Cardiac muscle cell (in vitro differentiated cells and primary cell): Measurements from ENCODE around the gene HEATR3. TPM values are rescaled to one million over a fixed set of nuclear protein-coding genes. Genes with fewer than 3 reads are reported as not detected.

Source experiments
- DNase-seq, 2 donors: peaks; one replicate each; pipeline versions ENCODE4 v3.0.0 to v3.0.0-alpha.2; 2010 to 2017; ENCODE audit warnings: low read depth in 1 of 2, low spot score in 1 of 2
- H3K27ac ChIP-seq: fragments of 200-600 bp; sonication (generic); 2 replicates; pipeline ENCODE4 v1.5.1; 2016
- H3K27me3 ChIP-seq: fragments of 200-600 bp; sonication (generic); 2 replicates; pipeline ENCODE4 v1.6.0; 2016; ENCODE audit warnings: control low read depth
- H3K36me3 ChIP-seq: fragments of 200-600 bp; sonication (generic); 2 replicates; pipeline ENCODE4 v1.5.1; 2016; ENCODE audit warnings: control low read depth
- H3K4me1 ChIP-seq: fragments of 200-600 bp; sonication (generic); 2 replicates; pipeline ENCODE4 v1.8.1; 2017; ENCODE audit warnings: low read depth, mild to moderate bottlenecking, mixed run types
- H3K4me3 ChIP-seq: fragments of 200-600 bp; sonication (generic); 2 replicates; pipeline ENCODE4 v1.5.1; 2016; ENCODE audit warnings: mild to moderate bottlenecking
- H3K9me3 ChIP-seq: fragments of 200-600 bp; sonication (generic); 2 replicates; pipeline ENCODE4 v1.5.1; 2017; ENCODE audit warnings: low read depth, mild to moderate bottlenecking, control low read depth
- polyA plus RNA-seq: library from polyadenylated mRNA; unstranded; fragments of >200 nt; fragmentation: Nextera tagmentation; extraction: Ambion mirVana; gene quantifications from 2 replicates; pipeline ENCODE4 v1.2.1, GENCODE V29; 2016
- total RNA-seq: library from RNA; depleted of rRNA; stranded (reverse); fragments of >200 nt; gene quantifications from 2 replicates; pipeline ENCODE4 v1.2.3, GENCODE V29; 2016
- TF ChIP-seq, protein P1 (sequence below): IDR thresholded peaks from 2 replicates; pipeline ENCODE4 v1.5.1; 2012; ENCODE audit warnings: low read depth, mild to moderate bottlenecking, low read length

The HEATR3 gene
- total and polyA plus RNA-seq, 2 experiments from 2014 or later, result 10.7 to 23.9 TPM

- DNase-seq, result peak in 1 of 2 donors; percentile 72
- Histone ChIP-seq H3K9me3 (no peaks in the 10 kb centered on the region), H3K27ac (no peak overlapping the region), H3K4me3 (no peak overlapping the region), H3K36me3 (peaks cover 9% of the 10 kb centered on the region), H3K27me3 (no peaks in the 10 kb centered on the region), H3K4me1 (no peaks in the 10 kb centered on the region)
- TF ChIP-seq, protein P1, sequence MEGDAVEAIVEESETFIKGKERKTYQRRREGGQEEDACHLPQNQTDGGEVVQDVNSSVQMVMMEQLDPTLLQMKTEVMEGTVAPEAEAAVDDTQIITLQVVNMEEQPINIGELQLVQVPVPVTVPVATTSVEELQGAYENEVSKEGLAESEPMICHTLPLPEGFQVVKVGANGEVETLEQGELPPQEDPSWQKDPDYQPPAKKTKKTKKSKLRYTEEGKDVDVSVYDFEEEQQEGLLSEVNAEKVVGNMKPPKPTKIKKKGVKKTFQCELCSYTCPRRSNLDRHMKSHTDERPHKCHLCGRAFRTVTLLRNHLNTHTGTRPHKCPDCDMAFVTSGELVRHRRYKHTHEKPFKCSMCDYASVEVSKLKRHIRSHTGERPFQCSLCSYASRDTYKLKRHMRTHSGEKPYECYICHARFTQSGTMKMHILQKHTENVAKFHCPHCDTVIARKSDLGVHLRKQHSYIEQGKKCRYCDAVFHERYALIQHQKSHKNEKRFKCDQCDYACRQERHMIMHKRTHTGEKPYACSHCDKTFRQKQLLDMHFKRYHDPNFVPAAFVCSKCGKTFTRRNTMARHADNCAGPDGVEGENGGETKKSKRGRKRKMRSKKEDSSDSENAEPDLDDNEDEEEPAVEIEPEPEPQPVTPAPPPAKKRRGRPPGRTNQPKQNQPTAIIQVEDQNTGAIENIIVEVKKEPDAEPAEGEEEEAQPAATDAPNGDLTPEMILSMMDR, result no peak
Measured at GRCh38 chr16:50037662-50038220, 28.0 kb upstream of the HEATR3 start.

DNA sequence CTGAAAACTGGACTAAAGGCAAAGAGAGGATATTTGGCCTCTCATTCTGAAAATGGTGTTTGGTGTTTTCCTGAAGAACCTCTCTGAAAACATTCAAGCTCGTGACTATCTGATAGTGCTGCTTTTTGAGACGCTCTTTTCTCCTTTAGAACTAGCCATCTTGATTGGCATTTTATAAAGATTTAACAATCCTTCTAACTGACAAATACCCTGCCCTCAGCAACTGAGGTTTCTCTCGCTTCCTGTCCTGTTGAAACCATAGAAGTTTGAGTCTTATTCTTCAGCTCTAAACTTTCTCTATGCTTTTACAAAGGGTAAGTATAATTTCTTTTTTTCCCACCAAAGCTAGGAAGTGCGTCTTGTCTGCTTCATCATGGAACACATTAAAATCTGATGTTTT lies 27.5 kb upstream of the HEATR3 start:
- no peak overlapping the region for H3K4me3 ChIP-seq
- H3K9me3 ChIP-seq, result no peaks in the 10 kb centered on the region
- H3K36me3 ChIP-seq, result peaks cover 9% of the 10 kb centered on the region
- H3K27me3 ChIP-seq, result no peaks in the 10 kb centered on the region
- TF ChIP-seq, protein P1, result no peak
- no peak overlapping the region for H3K27ac ChIP-seq
- H3K4me1 ChIP-seq, result no peaks in the 10 kb centered on the region
- DNase-seq, result peak in 1 of 2 donors; percentile 12

DNA sequence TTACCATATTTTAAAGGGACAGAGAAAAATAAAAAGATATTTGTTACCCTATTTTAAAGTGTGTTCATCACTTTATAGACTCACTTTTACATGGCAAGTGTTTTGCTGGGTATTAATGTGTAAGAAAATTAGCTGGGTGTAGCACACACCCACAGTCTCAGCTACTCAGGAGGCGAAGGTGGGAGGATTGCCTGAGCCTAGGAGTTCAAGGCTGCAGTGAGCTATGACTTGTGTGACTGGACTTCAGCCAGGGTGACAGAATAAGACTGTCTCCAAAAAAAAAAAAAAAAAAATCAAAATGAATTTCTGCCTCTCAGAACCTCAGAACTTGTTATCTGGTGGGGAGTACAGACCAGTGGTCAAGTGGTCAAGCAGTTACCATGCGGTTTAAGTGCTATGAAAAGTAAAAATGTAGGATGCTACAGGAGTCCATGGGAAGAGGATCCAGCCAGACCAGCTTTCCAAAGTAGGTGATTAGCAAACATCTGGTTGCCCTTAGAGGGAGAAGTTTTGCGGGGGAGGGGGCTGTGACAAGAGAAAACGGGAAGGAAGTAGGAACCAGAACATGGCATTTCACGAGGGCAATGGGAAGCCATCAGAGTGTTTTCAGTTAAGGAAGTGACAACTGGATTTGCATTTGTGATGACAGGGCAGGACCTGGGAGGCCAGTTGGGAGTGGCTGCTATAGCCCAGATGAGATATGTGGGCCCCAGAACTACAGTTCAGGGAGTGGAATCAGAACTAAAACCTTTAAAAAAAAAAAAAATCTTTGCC lies 26.8 kb upstream of the HEATR3 start:
- H3K9me3 ChIP-seq, result no peaks in the 10 kb centered on the region
- peaks cover 6% of the 10 kb centered on the region for H3K36me3 ChIP-seq
- no peaks in the 10 kb centered on the region for H3K4me1 ChIP-seq
- TF ChIP-seq, protein P1, result no peak
- DNase-seq, result peak in 1 of 2 donors; percentile 7
- H3K27ac ChIP-seq, result no peak overlapping the region
- no peaks in the 10 kb centered on the region for H3K27me3 ChIP-seq
- H3K4me3 ChIP-seq, result no peak overlapping the region

DNA sequence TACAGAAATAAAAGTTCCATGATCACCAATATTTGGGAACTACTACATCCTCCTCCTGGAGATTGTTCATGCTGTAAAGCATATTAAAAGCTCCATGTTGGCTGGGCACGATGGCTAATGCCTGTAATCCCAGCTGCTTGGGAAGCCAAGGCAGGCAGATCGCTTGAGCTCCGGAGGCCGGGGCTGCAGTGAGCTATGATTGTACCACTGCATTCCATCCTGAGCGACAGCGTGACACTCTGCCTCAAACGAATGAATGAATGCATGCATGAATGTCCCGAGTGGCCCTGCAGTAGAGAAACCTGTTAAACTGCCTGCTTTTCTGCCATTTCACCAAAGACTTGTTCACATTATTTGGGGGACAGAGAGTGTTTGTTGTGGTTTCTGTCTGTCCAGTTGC lies 25.8 kb upstream of the HEATR3 start:
- H3K27ac ChIP-seq, result no peak overlapping the region
- no peaks in the 10 kb centered on the region for H3K4me1 ChIP-seq
- no peaks in the 10 kb centered on the region for H3K9me3 ChIP-seq
- TF ChIP-seq, protein P1, result no peak
- H3K27me3 ChIP-seq, result no peaks in the 10 kb centered on the region
- no peak overlapping the region for H3K4me3 ChIP-seq
- H3K36me3 ChIP-seq, result peaks cover 6% of the 10 kb centered on the region
- peak in 1 of 2 donors; percentile 3 for DNase-seq

DNA sequence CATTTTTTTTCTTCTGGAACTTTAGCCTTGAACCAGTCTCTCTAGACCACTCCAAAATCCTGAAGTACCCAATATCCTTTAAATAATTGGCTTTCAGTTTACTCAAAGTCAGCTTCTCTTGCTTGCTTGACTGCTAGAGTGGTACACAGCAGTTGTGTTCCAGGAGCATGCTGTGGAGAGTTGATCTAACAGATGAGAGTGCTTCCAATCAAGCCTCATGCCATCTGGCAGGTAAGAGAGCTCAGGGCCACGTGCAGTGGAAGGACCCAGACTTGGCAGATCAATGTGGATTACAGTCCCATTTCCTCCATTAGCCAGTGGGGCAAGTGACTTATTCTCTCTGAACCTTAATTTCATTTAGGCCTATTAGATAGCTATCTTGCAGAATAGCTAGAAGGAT lies 25.1 kb upstream of the HEATR3 start:
- H3K27ac ChIP-seq, result no peak overlapping the region
- H3K4me1 ChIP-seq, result no peaks in the 10 kb centered on the region
- TF ChIP-seq, protein P1, result no peak
- no peaks in the 10 kb centered on the region for H3K9me3 ChIP-seq
- H3K36me3 ChIP-seq, result peaks cover 3% of the 10 kb centered on the region
- H3K27me3 ChIP-seq, result no peaks in the 10 kb centered on the region
- no peak for DNase-seq
- H3K4me3 ChIP-seq, result no peak overlapping the region
